ENCODE results near the gene CNNM2.

Gene CNNM2

DNA sequence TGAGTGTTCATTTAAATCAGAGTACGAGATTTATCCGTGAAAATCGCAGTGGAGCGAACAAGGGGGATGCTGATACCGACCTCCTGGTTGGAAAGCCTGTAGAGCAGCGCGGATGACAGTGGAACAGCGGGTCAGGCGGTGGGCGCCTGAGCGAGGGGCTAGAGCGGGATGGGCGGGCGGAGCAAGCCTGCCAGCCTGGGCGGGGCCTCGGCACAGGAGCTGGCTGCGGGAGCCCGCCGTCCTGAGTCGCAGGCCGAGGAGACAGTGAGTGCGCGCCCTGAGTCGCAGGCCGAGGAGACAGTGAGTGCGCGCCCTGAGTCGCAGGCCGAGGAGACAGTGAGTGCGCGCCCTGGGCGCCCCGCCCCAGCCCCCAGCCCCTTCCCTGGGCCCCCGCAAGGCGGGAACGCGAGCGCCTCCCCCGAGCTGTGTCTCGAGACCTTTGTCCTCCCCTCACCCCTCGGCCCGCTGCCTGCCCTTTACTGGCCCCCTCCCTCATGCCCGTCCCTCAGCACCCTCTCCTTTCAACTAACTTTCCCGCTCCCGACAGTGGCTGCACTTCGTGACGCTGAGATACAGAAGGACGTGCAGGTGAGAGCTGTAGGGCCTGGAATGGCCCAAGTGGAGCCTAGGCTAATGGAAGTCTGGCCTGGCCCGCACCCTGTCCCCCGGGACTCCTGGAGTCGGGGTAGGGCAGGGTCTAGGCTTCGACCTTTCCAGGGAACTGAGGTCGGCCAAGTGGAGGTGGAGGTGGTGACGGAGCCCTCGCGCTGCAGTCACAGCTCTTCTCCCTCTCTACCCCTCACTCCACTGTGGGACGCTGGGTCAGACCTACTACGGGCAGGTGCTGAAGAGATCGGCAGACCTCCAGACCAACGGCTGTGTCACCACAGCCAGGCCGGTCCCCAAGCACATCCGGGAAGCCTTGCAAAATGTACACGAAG is 48.6 kb upstream of the CNNM2 start, which contains the start of gene AS3MT (continued):
- TF ChIP-seq, protein P1, sequence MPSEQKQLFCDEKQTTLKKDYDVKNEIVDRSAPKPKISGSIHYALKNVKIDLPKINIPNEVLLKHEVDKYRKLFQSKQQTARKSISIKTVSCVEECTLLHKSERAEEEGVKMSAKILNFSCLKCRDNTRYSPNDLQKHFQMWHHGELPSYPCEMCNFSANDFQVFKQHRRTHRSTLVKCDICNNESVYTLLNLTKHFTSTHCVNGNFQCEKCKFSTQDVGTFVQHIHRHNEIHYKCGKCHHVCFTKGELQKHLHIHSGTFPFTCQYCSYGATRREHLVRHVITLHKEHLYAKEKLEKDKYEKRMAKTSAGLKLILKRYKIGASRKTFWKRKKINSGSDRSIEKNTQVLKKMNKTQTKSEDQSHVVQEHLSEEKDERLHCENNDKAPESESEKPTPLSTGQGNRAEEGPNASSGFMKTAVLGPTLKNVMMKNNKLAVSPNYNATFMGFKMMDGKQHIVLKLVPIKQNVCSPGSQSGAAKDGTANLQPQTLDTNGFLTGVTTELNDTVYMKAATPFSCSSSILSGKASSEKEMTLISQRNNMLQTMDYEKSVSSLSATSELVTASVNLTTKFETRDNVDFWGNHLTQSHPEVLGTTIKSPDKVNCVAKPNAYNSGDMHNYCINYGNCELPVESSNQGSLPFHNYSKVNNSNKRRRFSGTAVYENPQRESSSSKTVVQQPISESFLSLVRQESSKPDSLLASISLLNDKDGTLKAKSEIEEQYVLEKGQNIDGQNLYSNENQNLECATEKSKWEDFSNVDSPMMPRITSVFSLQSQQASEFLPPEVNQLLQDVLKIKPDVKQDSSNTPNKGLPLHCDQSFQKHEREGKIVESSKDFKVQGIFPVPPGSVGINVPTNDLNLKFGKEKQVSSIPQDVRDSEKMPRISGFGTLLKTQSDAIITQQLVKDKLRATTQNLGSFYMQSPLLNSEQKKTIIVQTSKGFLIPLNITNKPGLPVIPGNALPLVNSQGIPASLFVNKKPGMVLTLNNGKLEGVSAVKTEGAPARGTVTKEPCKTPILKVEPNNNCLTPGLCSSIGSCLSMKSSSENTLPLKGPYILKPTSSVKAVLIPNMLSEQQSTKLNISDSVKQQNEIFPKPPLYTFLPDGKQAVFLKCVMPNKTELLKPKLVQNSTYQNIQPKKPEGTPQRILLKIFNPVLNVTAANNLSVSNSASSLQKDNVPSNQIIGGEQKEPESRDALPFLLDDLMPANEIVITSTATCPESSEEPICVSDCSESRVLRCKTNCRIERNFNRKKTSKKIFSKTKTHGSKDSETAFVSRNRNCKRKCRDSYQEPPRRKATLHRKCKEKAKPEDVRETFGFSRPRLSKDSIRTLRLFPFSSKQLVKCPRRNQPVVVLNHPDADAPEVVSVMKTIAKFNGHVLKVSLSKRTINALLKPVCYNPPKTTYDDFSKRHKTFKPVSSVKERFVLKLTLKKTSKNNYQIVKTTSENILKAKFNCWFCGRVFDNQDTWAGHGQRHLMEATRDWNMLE (tag by site-specific recombination; conservative IDR thresholded peaks at IDR 0.05; ENCODE audit: low read depth): no peak
- TF ChIP-seq PRDM1 (tag by site-specific recombination; IDR thresholded peaks at IDR 0.05) (peak; percentile 43), MZF1 (tag by site-specific recombination; IDR thresholded peaks at IDR 0.05; ENCODE audit: borderline replicate concordance) (no peak), ZNF843 (tag by site-specific recombination; IDR thresholded peaks at IDR 0.05) (no peak), SP7 (tag by site-specific recombination; IDR thresholded peaks at IDR 0.05) (no peak), ZNF404 (tag by site-specific recombination; IDR thresholded peaks at IDR 0.05) (no peak), ZNF677 (tag by site-specific recombination; IDR thresholded peaks at IDR 0.05) (no peak), ZIC2 (tag by site-specific recombination; IDR thresholded peaks at IDR 0.05) (no peak), ZNF555 (tag by site-specific recombination; conservative IDR thresholded peaks at IDR 0.05) (no peak), SCRT2 (tag by site-specific recombination; IDR thresholded peaks at IDR 0.05) (no peak), KLF1 (tag by site-specific recombination; IDR thresholded peaks at IDR 0.05) (0 out of 2 replicates have a peak, but pooled peaks have one; percentile 9), TCF7L2 (IDR thresholded peaks at IDR 0.05; ENCODE audit: borderline replicate concordance, low read depth, low read length) (no peak), ZNF747 (tag by site-specific recombination; IDR thresholded peaks at IDR 0.05) (no peak), ZNF768 (tag by site-specific recombination; IDR thresholded peaks at IDR 0.05) (no peak), ZBTB48 (tag by site-specific recombination; IDR thresholded peaks at IDR 0.05) (no peak), ZNF791 (tag by site-specific recombination; IDR thresholded peaks at IDR 0.05) (no peak), HOXA7 (CRISPR knock-in tag; IDR thresholded peaks at IDR 0.05; ENCODE audit: borderline replicate concordance) (no peak), ZBTB1 (tag by site-specific recombination; IDR thresholded peaks at IDR 0.05) (no peak), ZNF560 (tag by site-specific recombination; IDR thresholded peaks at IDR 0.05; ENCODE audit: borderline replicate concordance) (no peak), IKZF3 (tag by site-specific recombination; IDR thresholded peaks at IDR 0.05) (no peak), ZNF658 (tag by site-specific recombination; IDR thresholded peaks at IDR 0.05) (no peak)
- TF ChIP-seq, protein P2, sequence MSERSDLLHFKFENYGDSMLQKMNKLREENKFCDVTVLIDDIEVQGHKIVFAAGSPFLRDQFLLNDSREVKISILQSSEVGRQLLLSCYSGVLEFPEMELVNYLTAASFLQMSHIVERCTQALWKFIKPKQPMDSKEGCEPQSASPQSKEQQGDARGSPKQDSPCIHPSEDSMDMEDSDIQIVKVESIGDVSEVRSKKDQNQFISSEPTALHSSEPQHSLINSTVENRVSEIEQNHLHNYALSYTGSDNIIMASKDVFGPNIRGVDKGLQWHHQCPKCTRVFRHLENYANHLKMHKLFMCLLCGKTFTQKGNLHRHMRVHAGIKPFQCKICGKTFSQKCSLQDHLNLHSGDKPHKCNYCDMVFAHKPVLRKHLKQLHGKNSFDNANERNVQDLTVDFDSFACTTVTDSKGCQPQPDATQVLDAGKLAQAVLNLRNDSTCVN (tag by site-specific recombination; optimal IDR thresholded peaks at IDR 0.05): peak; percentile 72
- TF ChIP-seq, protein P3, sequence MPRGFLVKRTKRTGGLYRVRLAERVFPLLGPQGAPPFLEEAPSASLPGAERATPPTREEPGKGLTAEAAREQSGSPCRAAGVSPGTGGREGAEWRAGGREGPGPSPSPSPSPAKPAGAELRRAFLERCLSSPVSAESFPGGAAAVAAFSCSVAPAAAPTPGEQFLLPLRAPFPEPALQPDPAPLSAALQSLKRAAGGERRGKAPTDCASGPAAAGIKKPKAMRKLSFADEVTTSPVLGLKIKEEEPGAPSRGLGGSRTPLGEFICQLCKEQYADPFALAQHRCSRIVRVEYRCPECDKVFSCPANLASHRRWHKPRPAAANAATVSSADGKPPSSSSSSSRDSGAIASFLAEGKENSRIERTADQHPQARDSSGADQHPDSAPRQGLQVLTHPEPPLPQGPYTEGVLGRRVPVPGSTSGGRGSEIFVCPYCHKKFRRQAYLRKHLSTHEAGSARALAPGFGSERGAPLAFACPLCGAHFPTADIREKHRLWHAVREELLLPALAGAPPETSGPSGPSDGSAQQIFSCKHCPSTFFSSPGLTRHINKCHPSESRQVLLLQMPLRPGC (tag by site-specific recombination; IDR thresholded peaks at IDR 0.05): no peak
- TF ChIP-seq, protein P4, sequence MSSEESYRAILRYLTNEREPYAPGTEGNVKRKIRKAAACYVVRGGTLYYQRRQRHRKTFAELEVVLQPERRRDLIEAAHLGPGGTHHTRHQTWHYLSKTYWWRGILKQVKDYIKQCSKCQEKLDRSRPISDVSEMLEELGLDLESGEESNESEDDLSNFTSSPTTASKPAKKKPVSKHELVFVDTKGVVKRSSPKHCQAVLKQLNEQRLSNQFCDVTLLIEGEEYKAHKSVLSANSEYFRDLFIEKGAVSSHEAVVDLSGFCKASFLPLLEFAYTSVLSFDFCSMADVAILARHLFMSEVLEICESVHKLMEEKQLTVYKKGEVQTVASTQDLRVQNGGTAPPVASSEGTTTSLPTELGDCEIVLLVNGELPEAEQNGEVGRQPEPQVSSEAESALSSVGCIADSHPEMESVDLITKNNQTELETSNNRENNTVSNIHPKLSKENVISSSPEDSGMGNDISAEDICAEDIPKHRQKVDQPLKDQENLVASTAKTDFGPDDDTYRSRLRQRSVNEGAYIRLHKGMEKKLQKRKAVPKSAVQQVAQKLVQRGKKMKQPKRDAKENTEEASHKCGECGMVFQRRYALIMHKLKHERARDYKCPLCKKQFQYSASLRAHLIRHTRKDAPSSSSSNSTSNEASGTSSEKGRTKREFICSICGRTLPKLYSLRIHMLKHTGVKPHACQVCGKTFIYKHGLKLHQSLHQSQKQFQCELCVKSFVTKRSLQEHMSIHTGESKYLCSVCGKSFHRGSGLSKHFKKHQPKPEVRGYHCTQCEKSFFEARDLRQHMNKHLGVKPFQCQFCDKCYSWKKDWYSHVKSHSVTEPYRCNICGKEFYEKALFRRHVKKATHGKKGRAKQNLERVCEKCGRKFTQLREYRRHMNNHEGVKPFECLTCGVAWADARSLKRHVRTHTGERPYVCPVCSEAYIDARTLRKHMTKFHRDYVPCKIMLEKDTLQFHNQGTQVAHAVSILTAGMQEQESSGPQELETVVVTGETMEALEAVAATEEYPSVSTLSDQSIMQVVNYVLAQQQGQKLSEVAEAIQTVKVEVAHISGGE (tag by site-specific recombination; conservative IDR thresholded peaks at IDR 0.05; ENCODE audit: low read depth): no peak
- TF ChIP-seq, protein P5, sequence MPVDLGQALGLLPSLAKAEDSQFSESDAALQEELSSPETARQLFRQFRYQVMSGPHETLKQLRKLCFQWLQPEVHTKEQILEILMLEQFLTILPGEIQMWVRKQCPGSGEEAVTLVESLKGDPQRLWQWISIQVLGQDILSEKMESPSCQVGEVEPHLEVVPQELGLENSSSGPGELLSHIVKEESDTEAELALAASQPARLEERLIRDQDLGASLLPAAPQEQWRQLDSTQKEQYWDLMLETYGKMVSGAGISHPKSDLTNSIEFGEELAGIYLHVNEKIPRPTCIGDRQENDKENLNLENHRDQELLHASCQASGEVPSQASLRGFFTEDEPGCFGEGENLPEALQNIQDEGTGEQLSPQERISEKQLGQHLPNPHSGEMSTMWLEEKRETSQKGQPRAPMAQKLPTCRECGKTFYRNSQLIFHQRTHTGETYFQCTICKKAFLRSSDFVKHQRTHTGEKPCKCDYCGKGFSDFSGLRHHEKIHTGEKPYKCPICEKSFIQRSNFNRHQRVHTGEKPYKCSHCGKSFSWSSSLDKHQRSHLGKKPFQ (tag by site-specific recombination; IDR thresholded peaks at IDR 0.05): no peak

Measured in HEK293 (cell line).